Stimulated activated CD4-positive, alpha-beta T cell treated with anti-CD3 and anti-CD28 coated beads, Interleukin-4, amount 100 ng/mL, for 24 hours (primary cell): Measurements from ENCODE around the gene HSPA12B.

ENCODE experiments used
- DNase-seq: peaks from one replicate; pipeline ENCODE4 v3.0.0-alpha.2; 2020

The HSPA12B gene

DNA sequence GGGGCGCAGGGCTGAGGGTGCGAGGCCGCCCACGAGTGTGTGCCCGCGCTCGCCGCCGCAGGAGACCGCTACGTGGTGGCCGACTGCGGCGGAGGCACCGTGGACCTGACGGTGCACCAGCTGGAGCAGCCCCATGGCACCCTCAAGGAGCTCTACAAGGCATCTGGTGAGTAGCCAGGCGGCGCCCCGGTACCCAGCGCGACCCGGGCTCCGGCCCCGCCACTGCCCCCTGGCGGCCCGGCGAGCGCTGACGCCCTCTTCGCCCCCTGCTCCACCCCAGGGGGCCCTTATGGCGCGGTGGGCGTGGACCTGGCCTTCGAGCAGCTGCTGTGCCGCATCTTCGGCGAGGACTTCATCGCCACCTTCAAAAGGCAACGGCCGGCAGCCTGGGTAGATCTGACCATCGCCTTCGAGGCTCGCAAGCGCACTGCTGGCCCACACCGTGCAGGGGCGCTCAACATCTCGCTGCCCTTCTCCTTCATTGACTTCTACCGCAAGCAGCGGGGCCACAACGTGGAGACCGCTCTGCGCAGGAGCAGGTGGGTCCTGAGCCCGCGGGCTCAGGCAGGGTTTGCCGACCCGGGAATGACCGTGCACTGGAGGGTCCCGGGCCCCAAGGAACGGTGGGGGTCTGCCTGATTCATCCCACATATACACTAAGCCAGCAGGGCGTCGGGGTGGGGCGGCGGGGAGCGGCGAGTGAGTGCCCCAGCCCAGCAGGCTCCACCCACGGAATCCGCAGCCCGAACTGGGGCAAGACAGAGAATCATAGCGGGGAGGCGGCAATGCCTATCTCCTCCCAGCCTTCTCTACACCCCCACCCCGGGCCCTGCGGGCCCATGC, 17.4 kb downstream of the HSPA12B start:
- peak; percentile 23 for DNase-seq

DNA sequence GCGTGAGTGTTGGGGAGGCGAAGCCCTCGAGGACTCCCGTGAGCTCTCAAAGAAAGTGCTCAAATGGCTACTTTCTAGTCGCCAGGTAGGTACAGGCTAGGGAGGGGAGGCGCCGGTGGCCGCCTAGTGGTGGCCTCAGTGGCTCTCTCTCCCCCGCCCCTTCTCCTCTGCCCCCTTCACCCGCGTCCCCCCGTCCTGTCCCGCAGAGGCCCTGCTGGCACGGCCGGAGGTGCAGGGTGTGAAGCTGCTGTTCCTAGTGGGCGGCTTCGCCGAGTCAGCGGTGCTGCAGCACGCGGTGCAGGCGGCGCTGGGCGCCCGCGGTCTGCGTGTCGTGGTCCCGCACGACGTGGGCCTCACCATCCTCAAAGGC, 18.8 kb downstream of the HSPA12B start:
- DNase-seq = no peak

DNA sequence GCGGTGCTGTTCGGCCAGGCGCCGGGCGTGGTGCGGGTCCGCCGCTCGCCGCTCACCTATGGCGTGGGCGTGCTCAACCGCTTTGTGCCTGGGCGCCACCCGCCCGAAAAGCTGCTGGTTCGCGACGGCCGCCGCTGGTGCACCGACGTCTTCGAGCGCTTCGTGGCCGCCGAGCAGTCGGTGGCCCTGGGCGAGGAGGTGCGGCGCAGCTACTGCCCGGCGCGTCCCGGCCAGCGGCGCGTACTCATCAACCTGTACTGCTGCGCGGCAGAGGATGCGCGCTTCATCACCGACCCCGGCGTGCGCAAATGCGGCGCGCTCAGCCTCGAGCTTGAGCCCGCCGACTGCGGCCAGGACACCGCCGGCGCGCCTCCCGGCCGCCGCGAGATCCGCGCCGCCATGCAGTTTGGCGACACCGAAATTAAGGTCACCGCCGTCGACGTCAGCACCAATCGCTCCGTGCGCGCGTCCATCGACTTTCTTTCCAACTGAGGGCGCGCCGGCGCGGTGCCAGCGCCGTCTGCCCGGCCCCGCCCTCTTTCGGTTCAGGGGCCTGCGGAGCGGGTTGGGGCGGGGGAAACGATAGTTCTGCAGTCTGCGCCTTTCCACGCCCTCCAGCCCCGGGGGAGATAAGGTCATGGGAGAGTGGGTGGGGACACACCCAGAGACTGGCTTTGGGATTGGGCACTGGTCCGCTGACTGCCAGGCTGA, 19.3 kb downstream of the HSPA12B start:
- DNase-seq = peak; percentile 63

DNA sequence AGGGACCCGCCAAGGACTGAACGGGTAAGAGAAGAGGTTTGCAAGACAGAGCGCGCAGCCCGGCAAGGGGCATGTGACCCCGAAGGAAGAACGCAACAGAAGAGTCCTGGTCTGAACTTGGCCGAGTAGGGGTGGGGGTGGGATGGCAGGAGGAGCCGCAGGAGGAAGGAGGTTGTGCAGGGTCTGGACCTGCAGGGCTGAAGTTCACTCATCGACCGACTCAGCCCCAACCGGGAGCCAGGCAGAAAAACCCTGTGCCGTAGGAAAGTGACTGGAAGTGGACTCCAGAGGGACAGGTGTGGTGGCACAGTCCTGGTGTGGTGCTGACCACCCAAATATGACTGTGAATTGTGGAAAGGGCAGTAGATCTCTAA, 19.9 kb downstream of the HSPA12B start:
- no peak for DNase-seq

DNA sequence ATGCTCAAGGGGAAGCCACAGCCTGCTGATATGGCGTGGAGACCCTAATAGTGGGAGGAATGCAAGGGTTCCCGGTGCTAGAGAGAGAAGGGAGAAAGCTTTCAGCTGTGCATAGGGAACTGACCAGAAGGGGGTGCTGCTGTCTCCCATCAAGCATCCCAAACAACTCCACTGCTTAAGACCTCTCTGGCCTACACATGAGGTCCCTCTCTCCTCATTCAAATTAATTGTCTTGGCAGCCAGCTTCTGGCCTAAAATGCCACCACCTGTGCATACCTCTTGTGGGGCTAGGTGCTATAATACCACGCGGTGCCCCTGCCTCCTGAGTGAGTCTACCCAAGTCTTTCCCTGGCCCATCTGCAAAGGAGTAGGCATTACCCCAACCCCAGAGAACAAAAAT, 20.6 kb downstream of the HSPA12B start:
- DNase-seq = peak; percentile 66

DNA sequence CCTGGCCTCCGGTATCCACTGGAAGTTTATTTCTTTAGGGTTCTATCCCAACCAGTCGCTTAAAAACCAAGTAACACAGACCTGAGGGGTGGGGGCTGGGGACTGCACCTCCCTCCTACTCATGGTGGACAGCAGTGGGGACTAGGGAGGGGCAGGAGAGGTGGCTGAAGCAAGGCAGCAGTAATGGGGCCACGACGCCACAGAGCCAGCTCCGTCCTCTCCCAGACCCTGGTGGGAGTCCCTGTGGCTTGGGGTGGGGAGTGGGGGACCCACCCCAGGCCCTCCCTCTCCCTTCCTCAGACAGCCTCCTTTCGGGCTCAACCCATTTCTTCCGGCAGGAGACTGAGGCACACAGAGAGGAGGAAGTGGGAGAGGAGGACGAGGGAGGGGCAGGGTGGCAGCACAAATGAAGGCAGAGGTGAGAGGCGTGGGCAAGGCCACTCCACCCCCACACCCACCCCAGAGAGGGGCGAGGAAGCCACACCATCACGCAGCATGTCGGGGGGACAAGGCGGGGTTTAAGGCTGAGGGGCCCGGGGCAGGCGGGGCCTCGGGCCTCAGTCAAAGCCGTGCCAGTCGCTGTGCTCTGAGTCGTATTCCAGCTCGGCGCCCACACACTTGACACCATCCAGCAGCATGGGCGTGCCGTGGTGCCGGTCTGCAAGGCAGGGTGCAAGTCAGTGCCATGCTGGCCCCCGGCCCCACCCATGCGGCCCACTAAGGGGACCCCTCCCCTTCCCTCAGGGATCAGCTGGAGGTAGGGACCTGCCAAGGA, 21.2 kb downstream of the HSPA12B start:
- DNase-seq = no peak

DNA sequence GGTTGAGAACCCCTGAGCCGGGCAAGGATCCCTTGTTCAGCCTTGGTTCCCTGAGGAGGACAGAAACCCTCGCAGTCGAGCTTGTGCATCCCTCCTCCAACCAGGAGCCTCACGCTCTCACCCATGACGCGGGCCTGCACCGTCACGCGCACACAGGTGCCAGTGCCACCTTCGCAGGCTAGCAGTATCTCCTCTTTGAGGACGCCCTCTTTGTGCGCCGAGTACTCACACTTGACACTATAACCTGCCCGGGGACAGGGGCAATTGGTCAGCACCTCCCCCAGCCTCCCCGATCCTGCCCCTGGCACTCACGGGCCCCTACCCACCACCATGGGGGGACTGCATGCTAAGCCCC, 21.8 kb downstream of the HSPA12B start:
- DNase-seq = no peak

DNA sequence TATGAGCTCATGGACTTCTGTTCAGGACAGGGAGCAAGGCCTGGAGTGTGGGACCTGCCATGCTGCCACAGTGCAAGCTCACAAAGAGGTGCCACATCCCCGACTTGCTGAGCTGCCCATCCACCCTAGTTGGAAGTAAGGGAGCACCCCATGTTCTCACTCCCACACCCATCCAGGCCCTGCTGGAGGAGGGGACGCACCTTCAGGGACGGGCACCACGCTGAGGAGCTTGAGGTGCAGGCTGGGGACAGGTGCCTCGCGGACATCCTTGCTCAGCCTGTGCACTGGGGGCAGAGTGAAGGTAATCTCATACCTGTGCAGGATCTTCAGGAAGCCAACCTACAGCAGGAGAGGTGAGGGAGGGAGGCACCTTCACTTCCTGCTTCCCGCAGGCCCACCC, 22.8 kb downstream of the HSPA12B start:
- no peak for DNase-seq

DNA sequence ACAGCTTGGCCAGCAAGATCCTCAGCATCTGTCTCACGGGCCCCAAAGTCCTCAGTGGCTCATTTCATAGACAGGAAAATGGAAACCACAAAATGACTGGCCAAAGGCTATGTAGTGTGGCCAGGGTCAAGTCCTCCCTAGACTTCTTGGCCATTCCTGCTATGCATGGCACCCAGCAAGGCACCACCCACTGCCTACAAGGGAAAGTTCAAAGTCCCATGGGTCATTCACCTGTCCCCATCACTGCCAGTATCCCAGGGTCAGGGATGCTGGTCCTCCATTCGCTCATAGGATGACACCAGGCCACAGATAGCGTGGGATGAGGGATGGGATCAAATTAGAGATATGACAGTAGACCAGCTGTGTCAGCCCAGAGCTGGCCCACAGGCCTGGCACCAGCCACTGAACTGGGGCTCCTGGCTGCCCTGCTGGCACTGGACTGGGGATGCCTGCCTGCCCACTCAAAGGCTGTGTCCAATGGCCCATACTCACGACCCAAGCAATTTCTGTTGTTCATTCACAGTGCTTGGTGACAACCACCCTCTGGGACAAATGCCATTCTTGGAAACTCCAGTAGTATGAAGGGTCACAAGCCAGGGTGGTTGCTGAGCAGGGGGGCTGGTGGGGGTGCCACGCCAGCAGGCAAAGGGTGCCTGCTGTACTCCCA, 23.5 kb downstream of the HSPA12B start:
- DNase-seq = no peak

DNA sequence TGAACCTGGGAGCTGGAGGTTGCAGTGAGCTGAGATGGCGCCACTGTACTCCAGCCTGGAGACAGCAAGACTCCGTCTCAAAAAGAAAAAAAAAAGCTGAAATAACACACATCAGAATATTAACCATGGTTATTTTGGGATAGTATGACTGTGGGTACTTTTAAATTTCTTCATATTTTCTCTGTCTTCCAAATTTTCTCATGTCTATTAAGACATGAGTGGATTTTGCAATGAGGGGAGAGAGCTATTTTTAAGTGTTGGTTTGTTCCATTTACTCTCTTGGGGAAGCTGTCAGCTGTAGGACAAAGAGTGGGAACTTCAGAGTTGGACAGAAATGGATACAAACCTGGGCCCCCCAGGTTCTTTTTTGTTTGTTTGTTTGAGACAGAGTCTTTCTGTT, 24.8 kb downstream of the HSPA12B start:
- no peak for DNase-seq

DNA sequence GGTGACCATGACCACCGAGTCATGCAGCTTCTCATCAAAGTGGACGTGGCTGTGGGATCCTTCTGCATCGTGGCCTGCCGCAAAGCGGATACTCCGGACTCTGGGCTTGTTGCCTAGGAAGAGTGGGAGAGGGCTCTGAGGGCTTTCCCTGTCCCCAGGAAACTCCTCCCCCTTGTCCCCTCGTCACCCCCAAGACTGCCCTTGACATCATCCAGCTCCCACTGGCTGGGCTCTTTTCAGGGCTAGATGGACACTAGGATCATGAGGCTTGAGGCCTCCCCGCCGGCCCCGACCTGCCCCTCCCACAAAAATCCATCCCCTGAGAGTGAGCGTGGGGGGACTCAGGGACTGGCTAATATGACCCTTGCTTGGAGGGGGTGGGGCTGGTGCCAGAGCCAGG, 26.1 kb downstream of the HSPA12B start:
- DNase-seq = no peak

DNA sequence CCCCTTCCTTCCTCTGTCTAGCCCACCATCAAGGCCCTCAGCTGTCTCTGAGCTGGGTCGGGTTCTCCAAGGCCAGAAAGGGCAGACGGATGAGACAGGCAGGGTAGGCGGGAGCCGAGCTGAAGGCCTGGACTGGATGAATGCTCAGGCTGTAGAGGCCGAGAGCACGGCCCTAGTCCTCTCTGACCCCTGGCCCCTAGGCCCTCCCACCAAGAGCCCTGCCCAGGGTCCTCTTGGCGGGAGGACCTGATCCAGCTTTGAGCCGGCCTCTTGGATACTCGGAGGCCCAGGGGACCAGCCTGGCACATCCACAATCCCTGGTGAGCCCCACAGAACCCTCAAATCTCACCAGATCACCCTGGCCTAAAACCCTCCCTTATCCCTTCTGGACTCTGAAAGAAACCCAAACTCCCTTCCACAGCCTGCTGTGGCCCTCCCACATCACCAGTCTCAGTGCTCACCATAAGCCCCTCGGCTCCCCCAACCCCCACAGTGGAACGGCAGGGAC, 26.9 kb downstream of the HSPA12B start:
- no peak for DNase-seq

DNA sequence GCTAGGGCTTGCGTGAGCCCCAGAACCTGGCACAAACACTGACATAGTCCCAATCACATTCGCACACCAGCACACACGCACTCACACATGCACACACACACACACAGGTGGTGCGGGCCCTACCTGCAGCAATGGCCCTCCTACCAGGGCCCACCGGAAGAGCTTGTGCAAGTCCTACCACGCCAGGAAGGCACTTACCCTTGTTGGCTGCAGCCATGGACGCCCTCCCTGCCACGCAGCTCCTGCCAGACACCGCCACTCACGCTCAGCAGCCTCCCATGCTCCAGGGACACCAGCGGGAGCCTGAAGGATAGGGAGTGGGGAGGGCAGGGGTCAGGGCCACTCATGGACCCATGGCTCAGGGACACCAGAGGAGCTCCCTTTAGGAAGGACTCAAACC, 27.4 kb downstream of the HSPA12B start:
- DNase-seq = no peak

DNA sequence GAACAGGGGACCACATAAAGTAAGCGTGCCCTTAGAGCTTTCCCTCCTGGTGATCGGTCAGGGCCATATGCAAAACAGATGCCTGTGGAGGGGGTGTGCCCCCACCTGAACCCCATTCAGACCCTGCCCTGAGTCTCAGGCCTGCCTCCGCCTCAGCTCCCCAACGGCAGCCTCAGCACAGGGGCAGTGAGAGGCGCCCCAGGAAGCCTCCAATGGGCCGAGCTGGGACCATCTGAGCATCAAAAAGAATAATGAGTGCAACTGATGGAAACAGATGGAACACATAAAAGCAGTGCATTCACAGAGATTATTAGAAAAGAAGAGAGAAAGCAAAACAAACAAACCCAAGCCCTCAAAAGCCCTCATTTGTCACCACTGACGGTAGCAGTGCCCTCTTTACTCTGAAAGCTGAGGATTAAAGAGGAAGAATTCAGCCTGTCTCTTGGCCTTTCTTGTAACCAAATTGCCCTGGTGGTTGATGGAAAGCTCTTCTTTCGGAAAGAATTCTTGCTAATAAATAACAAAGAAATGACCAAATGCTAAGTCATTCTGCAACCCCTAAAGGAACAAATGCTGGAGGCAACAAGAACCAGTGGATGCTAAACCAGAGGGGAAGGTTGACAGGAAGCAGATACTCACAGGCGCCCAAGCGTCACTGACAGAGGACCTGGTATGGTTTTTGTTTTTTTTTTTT, 28.3 kb downstream of the HSPA12B start:
- no peak for DNase-seq

DNA sequence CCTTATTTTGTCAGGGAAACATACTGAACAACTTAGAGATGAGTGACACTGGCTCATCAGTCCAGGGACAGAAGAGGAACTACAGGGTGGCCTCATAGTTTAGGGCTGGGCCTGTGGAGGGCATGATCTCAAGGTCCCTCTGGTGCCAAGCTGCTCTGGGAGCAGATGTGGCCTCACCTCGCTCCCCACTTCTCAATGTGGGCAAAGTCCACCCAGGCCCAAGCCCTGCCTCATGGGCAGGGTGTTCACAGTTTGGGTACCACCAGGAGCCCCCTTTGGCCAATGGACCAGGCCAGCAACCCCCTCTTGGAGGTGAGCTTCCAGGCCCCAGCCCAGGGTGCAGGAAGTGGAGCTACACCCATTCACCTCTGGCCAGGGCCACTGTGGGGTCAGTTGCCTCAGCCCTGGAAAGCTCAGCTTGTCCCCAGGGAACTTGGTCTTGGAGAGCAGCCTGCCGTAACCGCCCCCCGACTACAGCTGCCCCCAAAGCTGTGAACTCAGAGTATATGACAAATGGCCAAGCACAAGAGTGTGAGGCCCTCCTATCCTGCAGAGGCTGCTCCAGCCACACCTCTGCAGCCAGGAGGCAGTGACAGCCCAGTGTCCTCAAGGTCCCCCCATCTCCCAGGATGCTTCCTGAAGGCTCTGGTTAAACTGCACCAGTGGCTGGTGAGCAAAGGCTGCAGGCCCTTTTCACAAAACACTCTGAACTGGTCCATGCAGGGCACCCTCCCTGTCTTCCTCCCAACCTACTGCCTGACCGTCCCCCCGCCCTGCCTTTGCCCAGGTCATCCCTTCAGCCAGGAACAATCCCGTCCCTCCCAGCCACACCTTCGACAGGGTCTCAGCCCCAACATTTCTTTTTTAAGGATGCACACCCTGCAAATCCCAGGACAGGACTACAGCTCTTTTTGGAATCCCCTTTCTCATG, 31.5 kb downstream of the HSPA12B start:
- no peak for DNase-seq

DNA sequence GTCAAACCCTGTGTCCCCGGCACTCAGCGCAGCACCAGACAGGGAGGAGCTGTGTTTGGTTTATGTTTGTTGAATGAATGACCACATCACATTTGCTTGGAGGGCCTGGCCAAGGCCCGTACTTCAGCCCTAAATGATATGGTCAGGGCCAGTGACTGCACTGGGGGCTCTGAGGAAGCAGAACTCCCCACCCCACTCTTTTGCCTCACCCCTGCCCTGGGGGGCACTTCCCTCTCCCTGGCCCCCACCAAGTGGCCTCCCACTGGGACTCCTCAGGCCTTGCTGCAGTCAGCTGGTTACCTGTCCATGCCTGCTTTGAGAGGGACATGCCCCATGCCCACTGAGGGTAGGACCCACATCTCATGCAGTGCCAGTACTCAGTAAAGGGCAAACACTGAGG, 32.2 kb downstream of the HSPA12B start:
- no peak for DNase-seq

DNA sequence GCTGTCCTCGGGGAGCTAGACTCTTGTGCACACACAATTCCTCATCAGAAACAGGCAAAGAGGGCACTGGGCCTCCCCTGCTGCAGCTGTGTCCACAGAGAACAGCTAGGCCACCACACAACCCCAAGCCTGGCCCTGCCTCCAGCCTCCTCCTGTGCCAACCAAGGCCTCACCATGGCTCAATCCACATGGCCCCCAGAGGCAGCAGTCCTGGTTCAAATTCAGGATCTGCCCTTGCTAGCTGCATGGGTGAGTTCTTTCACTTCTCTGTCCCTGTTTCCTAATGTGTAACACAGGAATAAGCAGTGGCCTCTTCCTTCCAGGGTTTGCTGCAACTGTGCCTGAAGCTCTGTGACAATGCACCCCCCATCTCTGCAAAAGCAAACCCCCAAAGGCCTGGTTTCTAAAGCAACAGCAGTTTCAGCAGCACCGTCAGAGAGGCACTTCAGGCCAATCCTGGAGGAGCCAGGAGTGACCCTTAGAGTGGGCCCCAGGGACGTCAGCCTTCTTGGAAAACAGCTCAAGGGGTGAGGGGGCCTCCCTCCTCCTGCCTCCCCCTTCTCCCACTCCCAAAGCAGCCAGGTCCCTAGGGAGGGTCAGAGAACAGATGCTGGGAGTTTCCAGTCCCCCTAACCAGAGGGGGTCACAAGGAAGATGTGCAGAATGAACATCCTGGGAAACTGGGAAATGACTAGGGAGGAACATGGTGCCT, 32.8 kb downstream of the HSPA12B start:
- DNase-seq = no peak

DNA sequence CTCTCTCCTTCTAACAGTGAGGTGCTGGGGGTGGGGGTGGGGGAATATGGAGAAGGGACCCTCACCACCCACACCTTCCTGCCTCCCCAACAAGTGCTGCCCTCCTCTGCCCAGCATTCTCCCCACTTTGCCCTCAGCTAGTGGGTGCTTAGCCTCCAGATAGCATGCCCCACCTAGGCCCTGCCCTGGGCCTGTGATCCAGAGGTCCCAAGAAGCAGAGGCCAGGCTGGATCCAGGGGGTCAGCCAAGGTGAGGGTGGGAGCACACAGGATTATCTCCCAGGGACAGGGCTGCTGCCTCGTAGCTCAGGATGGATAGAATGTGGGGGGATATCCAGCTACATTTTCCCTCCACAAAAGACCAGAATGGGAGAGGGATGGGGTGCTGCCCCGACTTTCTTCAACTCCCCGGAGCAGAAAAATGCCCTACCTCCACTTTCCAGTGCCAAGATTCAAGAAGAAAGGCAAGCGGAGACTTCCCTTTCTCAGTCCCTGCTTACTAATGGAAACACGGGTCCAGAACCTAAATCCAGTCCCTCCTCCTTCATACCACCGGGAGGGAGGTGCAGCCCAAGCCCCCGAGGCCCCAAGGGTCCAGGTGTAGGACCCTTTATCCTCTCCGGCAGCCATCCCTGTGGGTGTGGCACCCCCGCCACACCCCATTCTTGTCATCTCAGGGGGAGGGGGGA, 34.1 kb downstream of the HSPA12B start:
- no peak for DNase-seq

DNA sequence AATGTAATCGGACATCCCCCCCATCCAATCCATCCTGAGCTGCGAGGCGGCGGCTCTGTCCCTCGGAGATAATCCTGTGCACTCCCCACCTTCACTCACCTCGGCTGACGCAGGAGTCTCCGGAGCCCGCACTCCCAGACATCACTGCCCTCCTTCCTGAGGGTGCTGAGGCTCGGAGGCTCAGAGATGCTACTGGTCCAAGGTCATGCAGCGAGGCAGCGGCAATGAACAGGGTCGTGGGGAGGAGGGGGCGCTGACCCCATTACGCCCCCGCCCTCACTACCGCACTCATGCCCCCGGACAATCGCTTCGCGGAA, 34.6 kb downstream of the HSPA12B start:
- peak; percentile 25 for DNase-seq
